ENCODE results near the gene TH.

Gene TH

GRCh38 chr11:2164861-2165555 lies 6.6 kb downstream of the TH start:
- H3K27ac ChIP-seq = no peak overlapping the region
- DNase-seq (ENCODE audit: low read depth, low spot score) = no peak

- no peak for DNase-seq (ENCODE audit: low read depth, low spot score)
- H3K27ac ChIP-seq = no peak overlapping the region
Observed at GRCh38 chr11:2164081-2164480, 7.5 kb downstream of the TH start.

- H3K27ac ChIP-seq = no peak overlapping the region
Observed at GRCh38 chr11:2163428-2163978, 8.1 kb downstream of the TH start.

DNA sequence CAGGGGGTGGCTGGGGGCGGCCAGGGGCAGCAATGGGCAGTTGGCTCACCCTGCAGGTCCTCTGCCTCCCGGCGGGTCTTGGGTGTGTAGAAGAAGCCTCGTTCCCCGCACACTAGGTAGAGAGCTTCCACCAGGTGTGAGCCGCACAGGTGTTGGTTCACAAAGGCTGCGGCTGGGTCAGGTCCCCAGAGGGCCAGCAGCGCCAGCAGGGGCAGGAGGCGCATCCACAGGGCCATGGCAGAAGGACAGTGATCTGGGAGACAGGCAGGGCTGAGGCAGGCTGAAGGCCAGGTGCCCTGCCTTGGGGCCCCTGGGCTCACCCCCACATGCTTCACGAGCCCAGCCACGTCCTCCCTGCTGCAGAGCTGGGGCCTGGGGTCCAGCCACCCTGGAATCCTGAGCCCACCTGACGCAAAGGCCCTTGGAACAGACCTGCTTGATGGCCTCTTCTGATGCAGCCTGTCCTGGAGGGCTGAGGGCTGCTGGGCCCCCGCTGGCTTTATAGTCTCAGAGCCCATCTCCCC lies 10.8 kb downstream of the TH start, which contains the start of gene INS:
Gene INS, minus strand, starts transcription at position 474 of the 524 bp plus-strand sequence. Its CDS starts 238 bp downstream, at position 236.
- no peak within 1 kb of the TSS for H3K27ac ChIP-seq
- DNase-seq (ENCODE audit: low read depth, low spot score) = no peak

More at GRCh38 chr11:2163428-2163978, 8.1 kb downstream of the TH start:
- DNase-seq (ENCODE audit: low read depth, low spot score) = no peak

- no peak for DNase-seq (ENCODE audit: low read depth, low spot score)
- H3K27ac ChIP-seq = no peak overlapping the region
Observed at GRCh38 chr11:2159536-2160413, 11.8 kb downstream of the TH start.

- DNase-seq (ENCODE audit: low read depth, low spot score) = no peak
- no peak overlapping the region for H3K27ac ChIP-seq
Observed at GRCh38 chr11:2158966-2159365, 12.6 kb downstream of the TH start.

- no peak overlapping the region for H3K27ac ChIP-seq
- DNase-seq (ENCODE audit: low read depth, low spot score) = no peak
Observed at GRCh38 chr11:2158296-2158737, 13.3 kb downstream of the TH start.

DNA sequence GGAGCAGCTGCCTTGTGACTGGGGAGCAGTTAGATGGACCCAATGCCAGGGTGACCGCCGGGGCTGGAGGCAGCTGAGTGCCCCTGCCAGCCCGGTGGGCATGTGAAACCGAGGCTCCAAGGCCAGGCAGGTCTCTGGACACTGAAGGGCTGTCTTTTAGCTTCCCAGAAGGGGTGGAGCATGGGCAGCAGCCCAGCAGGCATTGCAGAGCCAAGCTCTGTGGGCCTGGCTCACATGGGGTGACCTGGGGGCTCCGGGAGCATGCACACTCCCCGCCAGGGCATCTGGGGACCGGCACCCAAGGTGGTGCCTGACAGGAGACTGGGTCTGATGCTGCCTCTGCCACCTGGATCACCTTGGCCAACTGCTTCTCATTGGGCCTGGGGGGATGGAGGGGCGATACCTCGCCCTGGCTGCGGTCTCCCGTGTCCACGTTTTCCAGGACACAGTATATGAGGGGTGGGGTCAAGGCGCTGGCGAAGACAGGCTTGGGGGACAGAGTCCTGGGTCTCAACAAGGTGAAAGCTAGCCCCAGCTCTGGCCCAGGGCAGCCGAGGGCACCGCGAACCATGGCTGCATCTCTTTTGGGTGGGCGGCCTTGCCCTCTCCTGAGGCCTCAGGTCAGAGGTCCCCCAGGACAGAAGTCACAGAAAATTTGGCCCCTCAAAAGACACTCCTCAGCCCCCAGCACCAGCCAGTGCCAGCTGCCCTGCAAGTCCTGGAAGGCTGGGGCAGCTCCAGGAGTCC lies 14.1 kb downstream of the TH start:
- no peak for DNase-seq (ENCODE audit: low read depth, low spot score)
- no peak overlapping the region for H3K27ac ChIP-seq

GRCh38 chr11:2156416-2157182 lies 15.0 kb downstream of the TH start:
- H3K27ac ChIP-seq = no peak overlapping the region
- no peak for DNase-seq (ENCODE audit: low read depth, low spot score)

- no peak overlapping the region for H3K27ac ChIP-seq
- no peak for DNase-seq (ENCODE audit: low read depth, low spot score)
Observed at GRCh38 chr11:2155511-2155910, 16.1 kb downstream of the TH start.

GRCh38 chr11:2154889-2155288 lies 16.7 kb downstream of the TH start:
- no peak overlapping the region for H3K27ac ChIP-seq
- DNase-seq (ENCODE audit: low read depth, low spot score) = no peak

DNA sequence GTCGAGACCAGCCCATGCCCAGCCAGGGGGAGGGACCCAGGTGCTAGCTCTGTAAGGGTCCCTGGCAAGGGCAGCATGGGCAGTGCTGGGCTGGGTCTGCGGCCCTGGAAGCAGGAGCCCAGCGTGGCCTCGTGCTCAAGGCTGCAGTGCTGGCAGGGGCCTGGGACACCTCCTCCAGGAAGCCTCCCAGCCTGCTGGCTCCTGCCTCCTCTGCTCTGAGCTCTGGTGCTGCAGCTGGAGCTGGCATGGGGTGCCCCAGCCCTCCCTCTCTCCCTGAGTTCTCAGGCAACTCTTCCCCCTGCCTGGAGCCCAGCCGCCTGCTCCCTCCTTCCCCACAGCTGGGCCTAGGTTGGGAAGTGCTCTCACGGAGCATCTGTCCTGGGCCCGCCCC lies 17.4 kb downstream of the TH start:
- H3K27ac ChIP-seq = no peak overlapping the region

GRCh38 chr11:2153581-2154194 lies 17.9 kb downstream of the TH start:
- DNase-seq (ENCODE audit: low read depth, low spot score) = no peak
- H3K27ac ChIP-seq = no peak overlapping the region

More for the DNA sequence above, 17.4 kb downstream of the TH start:
- DNase-seq (ENCODE audit: low read depth, low spot score) = no peak

DNA sequence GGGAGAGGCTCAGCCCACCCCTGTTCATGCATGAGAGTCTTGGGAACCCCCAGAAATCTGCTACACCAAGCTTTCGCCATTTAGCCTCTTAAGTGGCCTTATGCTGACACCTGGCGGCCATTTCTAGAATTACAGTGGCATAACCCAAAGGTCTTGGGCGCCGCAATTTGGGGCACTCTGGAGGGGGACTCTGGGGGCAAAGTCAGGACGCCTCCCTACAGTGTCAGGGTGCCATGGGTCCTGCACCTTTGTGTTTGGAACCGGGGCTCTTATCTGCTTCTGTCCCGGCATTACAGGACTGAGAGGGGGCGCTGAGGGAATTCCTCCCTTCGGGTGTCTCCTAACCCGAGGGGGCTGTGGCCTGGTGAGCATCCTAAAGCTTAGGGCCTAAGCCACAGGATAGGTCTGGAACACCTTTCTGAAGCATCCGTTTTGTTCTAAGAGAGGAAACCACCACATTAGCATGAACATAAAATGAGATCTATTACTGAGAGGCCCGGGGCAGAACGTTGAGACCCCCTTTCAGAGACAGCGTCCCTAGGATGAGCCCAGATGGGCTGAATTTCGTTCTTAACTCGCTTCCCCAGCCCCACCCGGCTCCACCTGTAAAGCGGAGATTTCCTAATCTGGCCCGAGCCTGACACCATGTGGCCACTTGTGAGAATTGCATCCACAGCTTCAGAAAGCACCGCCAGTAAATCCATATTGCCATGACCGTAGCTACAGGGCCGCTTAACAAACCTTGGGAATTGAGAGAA lies 19.9 kb downstream of the TH start:
- DNase-seq (ENCODE audit: low read depth, low spot score) = no peak
- H3K27ac ChIP-seq = no peak overlapping the region

GRCh38 chr11:2149864-2150847 lies 21.5 kb downstream of the TH start:
- H3K27ac ChIP-seq = no peak overlapping the region
- no peak for DNase-seq (ENCODE audit: low read depth, low spot score)

DNA sequence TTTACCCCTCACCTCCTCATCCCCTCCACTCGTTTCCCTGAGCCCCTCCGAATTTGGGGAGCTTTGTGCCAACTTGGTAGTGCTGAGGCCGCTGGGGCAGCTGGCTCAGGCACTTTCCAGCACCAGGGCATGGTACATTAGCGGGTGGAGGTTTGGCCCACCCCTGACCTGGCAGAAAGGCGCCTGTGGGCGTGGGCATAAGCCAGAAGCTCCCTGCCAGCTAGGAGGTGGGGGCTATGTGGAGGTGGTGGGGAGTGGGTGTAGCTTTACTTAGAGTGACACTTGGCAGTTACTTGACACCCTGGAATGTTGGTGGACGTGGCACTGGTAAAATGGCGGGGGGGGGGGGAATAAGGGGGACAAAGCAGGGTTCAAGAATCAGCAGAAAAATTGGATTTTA lies 22.2 kb downstream of the TH start:
- H3K27ac ChIP-seq = no peak overlapping the region

GRCh38 chr11:2148595-2148994 lies 23.0 kb downstream of the TH start:
- DNase-seq (ENCODE audit: low read depth, low spot score) = no peak
- H3K27ac ChIP-seq = no peak overlapping the region

More for the DNA sequence above, 22.2 kb downstream of the TH start:
- DNase-seq (ENCODE audit: low read depth, low spot score) = no peak
